Caco-2 (cell line): ENCODE measurements around the gene LRG1. TPM values are rescaled to one million over a fixed set of nuclear protein-coding genes. Genes with fewer than 3 reads are reported as not detected.

Experiments
- BruUV-seq: library from RNA; stranded (reverse); fragments of 400-500 nt; replicated peaks from 2 replicates; lab custom pipeline; 2021; lab: Mats Ljungman, UMichigan
- CTCF ChIA-PET: fragments of 300-600 bp; sonication (Branson Sonifier 250); formaldehyde crosslinking; loops from one replicate; lab custom pipeline; 2022; ENCODE audit warnings: antibody characterized with exemption; lab: Charles Lee
- POLR2A ChIA-PET: fragments of 300-600 bp; sonication (Branson Sonifier 250); formaldehyde crosslinking; loops from one replicate; lab custom pipeline; 2022; ENCODE audit warnings: antibody characterized with exemption; lab: Charles Lee
- DNase-seq, 2 experiments: peaks; one replicate each; pipeline versions ENCODE4 v3.0.0 to v3.0.0-alpha.2; 2020 to 2022
- H3K27me3 ChIP-seq: replicated peaks from 2 replicates; pipeline ENCODE4 v1.6.0; 2011; ENCODE audit warnings: low read length; ENCODE audit not compliant: control insufficient read depth, insufficient read depth
- H3K36me3 ChIP-seq: 2 replicates; pipeline ENCODE4 v1.5.1; 2011; ENCODE audit warnings: low read length; ENCODE audit not compliant: control insufficient read depth, insufficient read depth
- H3K4me1 ChIP-seq: fragments of 250-450 bp; sonication (Bioruptor Pico); 2 replicates; pipeline ENCODE4 v1.5.1; 2020; ENCODE audit warnings: mild to moderate bottlenecking
- H3K4me3 ChIP-seq: 2 replicates; pipeline ENCODE4 v1.5.1; 2011; ENCODE audit warnings: low read depth, mild to moderate bottlenecking, control low read depth, low read length
- H3K9me3 ChIP-seq: fragments of 250-450 bp; sonication (Bioruptor Pico); 2 replicates; pipeline ENCODE4 v1.5.1; 2020; ENCODE audit warnings: mild to moderate bottlenecking, moderate library complexity
- H3K27ac Mint-ChIP-seq: one replicate; pipeline ENCODE4 v1.8.0; 2022; ENCODE audit warnings: mixed read lengths; ENCODE audit not compliant: unreplicated experiment
- H3K27me3 Mint-ChIP-seq: one replicate; pipeline ENCODE4 v1.8.0; 2022; ENCODE audit warnings: mixed read lengths; ENCODE audit not compliant: insufficient read depth, unreplicated experiment
- H3K36me3 Mint-ChIP-seq: one replicate; pipeline ENCODE4 v1.8.0; 2022; ENCODE audit warnings: mild to moderate bottlenecking, mixed read lengths; ENCODE audit not compliant: insufficient read depth, unreplicated experiment
- H3K4me1 Mint-ChIP-seq: one replicate; pipeline ENCODE4 v1.8.0; 2022; ENCODE audit warnings: low read depth, mixed read lengths; ENCODE audit not compliant: unreplicated experiment
- H3K4me3 Mint-ChIP-seq: one replicate; pipeline ENCODE4 v1.8.0; 2022; ENCODE audit warnings: mild to moderate bottlenecking, moderate library complexity, mixed read lengths; ENCODE audit not compliant: unreplicated experiment
- H3K9me3 Mint-ChIP-seq: one replicate; pipeline ENCODE4 v1.8.0; 2022; ENCODE audit warnings: mixed read lengths; ENCODE audit not compliant: unreplicated experiment
- intact Hi-C: fragments of 100-400 bp; cut with micrococcal nuclease; formaldehyde crosslinking; loops from one replicate; pipeline ENCODE4 v1.10.0; 2022; ENCODE audit not compliant: unreplicated experiment
- total RNA-seq: library from RNA; stranded (reverse); gene quantifications from 2 replicates; pipeline ENCODE4 v1.2.3, GENCODE V29; 2022
- TF ChIP-seq, protein P1 (sequence below), 2 experiments: fragments of 200-600 bp in 1 of 2; IDR thresholded peaks; 1 replicate in 1 of 2; 2 replicates in 1 of 2; pipeline versions ENCODE4 v1.5.1 to v1.8.0; 2011 to 2022; ENCODE audit warnings: antibody characterized with exemption in 1 of 2, control low read depth in 1 of 2, inconsistent platforms in 1 of 2, low read depth in 1 of 2, low read length in 1 of 2, mild to moderate bottlenecking in 1 of 2, moderate library complexity in 1 of 2; ENCODE audit not compliant: insufficient read depth in 1 of 2, severe bottlenecking in 1 of 2, unreplicated experiment in 1 of 2

Gene LRG1
- total RNA-seq, 1 experiment from 2014 or later: 0.61 TPM

GRCh38 chr19:4493929-4494690, 45.7 kb downstream of the LRG1 start:
- intact Hi-C loops: no loop called here
- POLR2A ChIA-PET: no interaction called here

GRCh38 chr19:4493104-4493928, 46.5 kb downstream of the LRG1 start:
- no peak overlapping the region for H3K4me3 ChIP-seq
- DNase-seq: no peak
- no TSS peak for BruUV-seq
- TF ChIP-seq, protein P1, sequence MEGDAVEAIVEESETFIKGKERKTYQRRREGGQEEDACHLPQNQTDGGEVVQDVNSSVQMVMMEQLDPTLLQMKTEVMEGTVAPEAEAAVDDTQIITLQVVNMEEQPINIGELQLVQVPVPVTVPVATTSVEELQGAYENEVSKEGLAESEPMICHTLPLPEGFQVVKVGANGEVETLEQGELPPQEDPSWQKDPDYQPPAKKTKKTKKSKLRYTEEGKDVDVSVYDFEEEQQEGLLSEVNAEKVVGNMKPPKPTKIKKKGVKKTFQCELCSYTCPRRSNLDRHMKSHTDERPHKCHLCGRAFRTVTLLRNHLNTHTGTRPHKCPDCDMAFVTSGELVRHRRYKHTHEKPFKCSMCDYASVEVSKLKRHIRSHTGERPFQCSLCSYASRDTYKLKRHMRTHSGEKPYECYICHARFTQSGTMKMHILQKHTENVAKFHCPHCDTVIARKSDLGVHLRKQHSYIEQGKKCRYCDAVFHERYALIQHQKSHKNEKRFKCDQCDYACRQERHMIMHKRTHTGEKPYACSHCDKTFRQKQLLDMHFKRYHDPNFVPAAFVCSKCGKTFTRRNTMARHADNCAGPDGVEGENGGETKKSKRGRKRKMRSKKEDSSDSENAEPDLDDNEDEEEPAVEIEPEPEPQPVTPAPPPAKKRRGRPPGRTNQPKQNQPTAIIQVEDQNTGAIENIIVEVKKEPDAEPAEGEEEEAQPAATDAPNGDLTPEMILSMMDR (IDR thresholded peaks at IDR 0.05; ENCODE audit: insufficient read depth in 1 of 2, low read depth in 1 of 2, low read length in 1 of 2, severe bottlenecking in 1 of 2, unreplicated experiment in 1 of 2): no peak
- intact Hi-C loops: no loop called here
- H3K27me3 Mint-ChIP-seq: no peaks in the 10 kb centered on the region
- peaks cover 1% of the 10 kb centered on the region for H3K36me3 ChIP-seq
- no peaks in the 10 kb centered on the region for H3K4me1 ChIP-seq
- ChIA-PET CTCF (no interaction called here), POLR2A (no interaction called here)
- no peaks in the 10 kb centered on the region for H3K9me3 Mint-ChIP-seq
- peaks cover 26% of the 10 kb centered on the region for H3K36me3 Mint-ChIP-seq
- no peaks in the 10 kb centered on the region for H3K9me3 ChIP-seq
- H3K4me3 Mint-ChIP-seq: no peak overlapping the region
- no peak overlapping the region for H3K27ac Mint-ChIP-seq
- no peaks in the 10 kb centered on the region for H3K27me3 ChIP-seq
- H3K4me1 Mint-ChIP-seq: no peaks in the 10 kb centered on the region

More at GRCh38 chr19:4493929-4494690, 45.7 kb downstream of the LRG1 start:
- H3K27me3 Mint-ChIP-seq: no peaks in the 10 kb centered on the region
- TF ChIP-seq, protein P1 (IDR thresholded peaks at IDR 0.05; ENCODE audit: insufficient read depth in 1 of 2, low read depth in 1 of 2, low read length in 1 of 2, severe bottlenecking in 1 of 2, unreplicated experiment in 1 of 2): no peak
- no peak overlapping the region for H3K4me3 Mint-ChIP-seq
- H3K27ac Mint-ChIP-seq: no peak overlapping the region
- H3K4me1 Mint-ChIP-seq: no peaks in the 10 kb centered on the region
- H3K9me3 Mint-ChIP-seq: no peaks in the 10 kb centered on the region
- BruUV-seq: no TSS peak
- H3K36me3 Mint-ChIP-seq: peaks cover 21% of the 10 kb centered on the region
- no peaks in the 10 kb centered on the region for H3K27me3 ChIP-seq
- H3K4me3 ChIP-seq: no peak overlapping the region
- H3K9me3 ChIP-seq: no peaks in the 10 kb centered on the region
- H3K36me3 ChIP-seq: peaks cover 1% of the 10 kb centered on the region
- CTCF ChIA-PET: interaction anchor here (0.6 kb wide), 1 partner anchor 794 kb away, joined by 4 read pairs; the partner anchor contains the start of gene PIP5K1C
- no peak for DNase-seq
- no peaks in the 10 kb centered on the region for H3K4me1 ChIP-seq

DNA sequence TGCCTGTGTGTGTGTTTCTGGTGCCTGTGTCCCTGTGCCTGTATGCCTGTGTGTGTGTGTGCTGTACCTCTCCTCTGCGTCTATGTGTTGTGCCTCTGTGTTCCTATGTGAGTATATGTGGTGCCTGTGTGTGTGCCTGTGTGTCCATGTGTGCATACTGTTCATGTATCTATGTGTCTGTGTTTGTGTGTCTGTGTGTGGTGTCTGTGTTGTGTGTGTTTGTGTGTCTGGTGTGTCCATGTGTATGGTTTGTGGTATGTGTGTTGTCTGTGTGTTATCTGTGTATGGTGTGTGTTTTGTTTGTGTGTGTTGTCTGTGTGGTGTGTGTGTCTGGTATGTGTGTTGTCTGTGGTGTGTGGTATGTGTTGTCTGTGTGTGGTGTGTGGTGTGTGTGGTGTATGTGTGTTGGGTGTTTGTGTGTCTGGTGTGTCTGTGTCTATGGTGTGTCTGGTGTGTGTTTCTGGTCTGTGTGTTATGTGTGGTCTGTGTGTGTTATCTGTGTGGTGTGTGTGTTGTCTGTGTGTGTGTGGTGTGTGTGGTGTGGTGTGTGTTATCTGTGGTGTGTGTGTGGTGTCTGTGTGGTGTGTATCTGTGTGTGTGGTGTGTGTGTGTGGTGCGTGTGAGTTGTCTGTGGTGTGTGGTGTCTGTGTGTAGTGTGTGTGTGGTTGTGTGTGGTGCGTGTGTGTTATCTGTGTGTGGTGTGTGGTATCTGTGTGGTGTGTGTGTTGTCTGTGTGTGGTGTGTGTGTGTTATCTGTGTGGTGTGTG, 47.3 kb downstream of the LRG1 start:
- Histone ChIP-seq H3K36me3 (peaks cover 1% of the 10 kb centered on the region), H3K4me1 (no peaks in the 10 kb centered on the region)
- no peaks in the 10 kb centered on the region for H3K4me1 Mint-ChIP-seq

More for the DNA sequence above, 47.3 kb downstream of the LRG1 start:
- DNase-seq: no peak
- no peaks in the 10 kb centered on the region for H3K27me3 ChIP-seq
- Mint-ChIP-seq H3K4me3 (no peak overlapping the region), H3K27me3 (no peaks in the 10 kb centered on the region), H3K36me3 (peaks cover 29% of the 10 kb centered on the region), H3K27ac (no peak overlapping the region), H3K9me3 (no peaks in the 10 kb centered on the region)
- POLR2A ChIA-PET: no interaction called here
- no TSS peak for BruUV-seq
- CTCF ChIA-PET: no interaction called here
- no peak overlapping the region for H3K4me3 ChIP-seq
- H3K9me3 ChIP-seq: no peaks in the 10 kb centered on the region
- TF ChIP-seq, protein P1 (IDR thresholded peaks at IDR 0.05; ENCODE audit: insufficient read depth in 1 of 2, low read depth in 1 of 2, low read length in 1 of 2, severe bottlenecking in 1 of 2, unreplicated experiment in 1 of 2): no peak
- intact Hi-C loops: no loop called here
